Activated CD8-positive, alpha-beta memory T cell treated with anti-CD3 and anti-CD28 coated beads for 4 hours (primary cell): ENCODE measurements around the gene PLK1.
A peak's percentile ranks its signal among the peaks of the same experiment; 100 is the strongest.
"Not testable (repeated sequence)": the region's sequence is repeated elsewhere in the genome, so short reads cannot be mapped to it uniquely, and the experiment has no call there.

Experiments
- DNase-seq, 2 donors: peaks; one replicate each; pipeline ENCODE4 v3.0.0-alpha.2; 2020; ENCODE audit warnings: low read depth in 2 of 2

Gene PLK1

DNA sequence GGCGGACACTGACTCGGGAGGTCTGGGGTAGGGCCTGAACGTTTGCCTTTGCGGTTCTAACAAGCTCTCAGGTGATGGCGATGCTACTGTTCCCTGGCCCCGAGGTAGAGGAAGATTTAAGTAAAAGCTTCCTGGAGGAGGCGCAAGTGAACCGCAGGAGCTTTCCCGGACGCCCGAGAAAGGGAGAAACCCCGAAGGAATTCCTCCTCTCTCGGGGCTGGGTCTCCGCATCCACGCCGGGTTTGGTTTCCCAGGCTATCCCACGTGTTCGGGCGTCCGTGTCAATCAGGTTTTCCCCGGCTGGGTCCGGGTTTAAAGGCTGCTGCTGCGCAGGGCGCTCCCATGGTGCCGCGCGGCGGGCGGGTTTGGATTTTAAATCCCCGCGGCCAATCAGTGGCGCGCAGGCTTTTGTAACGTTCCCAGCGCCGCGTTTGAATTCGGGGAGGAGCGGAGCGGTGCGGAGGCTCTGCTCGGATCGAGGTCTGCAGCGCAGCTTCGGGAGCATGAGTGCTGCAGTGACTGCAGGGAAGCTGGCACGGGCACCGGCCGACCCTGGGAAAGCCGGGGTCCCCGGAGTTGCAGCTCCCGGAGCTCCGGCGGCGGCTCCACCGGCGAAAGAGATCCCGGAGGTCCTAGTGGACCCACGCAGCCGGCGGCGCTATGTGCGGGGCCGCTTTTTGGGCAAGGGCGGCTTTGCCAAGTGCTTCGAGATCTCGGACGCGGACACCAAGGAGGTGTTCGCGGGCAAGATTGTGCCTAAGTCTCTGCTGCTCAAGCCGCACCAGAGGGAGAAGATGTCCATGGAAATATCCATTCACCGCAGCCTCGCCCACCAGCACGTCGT lies at the start of gene PLK1:
TSS of gene PLK1 (plus strand) at position 460 of the 844 bp plus-strand sequence. CDS start at position 504, 44 bp downstream.
- DNase-seq: peak; percentile 34 to 35

DNA sequence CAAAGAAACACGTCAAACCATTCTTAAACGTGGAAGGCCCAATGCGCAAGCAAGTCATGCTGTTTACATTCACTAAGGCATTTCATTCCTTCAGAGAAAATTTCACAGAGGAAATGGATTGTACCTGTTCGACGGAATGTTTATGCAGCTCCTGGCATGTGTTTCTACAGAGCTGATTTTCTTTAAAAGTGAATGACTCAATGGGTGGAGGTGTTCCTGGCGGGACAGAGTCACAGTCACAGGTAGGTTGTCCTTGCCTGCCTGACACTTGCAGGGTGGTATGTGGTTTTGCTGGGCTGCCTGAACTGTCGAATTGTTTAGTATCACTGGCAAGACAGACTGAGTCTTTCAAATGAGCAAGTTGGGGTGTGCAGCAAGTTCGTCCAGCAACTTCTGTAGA lies 49.2 kb upstream of the PLK1 start:
- DNase-seq: no peak

DNA sequence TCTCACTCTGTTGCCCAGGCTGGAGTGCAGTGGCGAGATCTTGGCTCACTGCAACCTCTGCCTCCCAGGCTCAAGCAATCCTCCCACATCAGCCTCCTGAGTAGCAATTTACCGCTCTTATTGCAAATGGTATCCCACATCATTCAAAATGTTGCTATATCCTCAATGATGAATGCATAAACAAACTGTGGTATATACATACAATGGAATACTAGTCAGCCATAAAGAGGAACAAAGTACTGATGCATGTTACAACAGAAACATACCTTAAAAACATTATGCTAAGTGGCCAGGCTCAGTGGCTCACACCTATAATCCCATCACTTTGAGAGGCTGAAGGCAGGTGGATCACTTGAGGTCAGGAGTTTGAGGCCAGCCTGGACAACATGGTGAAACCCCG lies 46.8 kb upstream of the PLK1 start:
- not testable (repeated sequence) for DNase-seq

DNA sequence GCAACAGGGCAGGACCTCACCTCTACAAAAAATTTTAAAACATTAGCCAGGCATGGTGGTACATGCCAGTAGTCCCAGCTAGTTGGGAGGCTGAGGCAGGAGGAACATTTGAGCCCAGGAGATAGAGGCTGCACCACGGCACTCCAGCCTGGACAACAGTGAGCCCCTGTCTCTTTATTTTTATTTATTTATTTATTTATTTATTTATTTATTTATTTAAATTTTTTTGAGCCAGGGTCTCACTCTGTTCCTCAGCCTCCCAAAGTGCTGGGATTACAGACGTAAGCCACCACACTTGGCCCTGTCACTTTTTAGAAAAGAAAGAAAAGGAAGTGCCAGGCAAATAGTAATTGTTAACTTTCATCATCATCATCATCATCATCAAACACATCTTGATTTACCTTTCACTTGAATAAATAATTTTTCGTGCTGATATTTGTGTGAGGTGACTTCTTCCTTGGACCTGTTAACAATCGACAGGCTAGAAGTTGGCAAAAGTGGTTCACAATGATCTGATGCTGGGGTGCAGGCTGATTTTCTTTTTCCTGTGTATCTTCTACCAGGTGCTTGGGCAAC lies 44.1 kb upstream of the PLK1 start:
- no peak for DNase-seq

DNA sequence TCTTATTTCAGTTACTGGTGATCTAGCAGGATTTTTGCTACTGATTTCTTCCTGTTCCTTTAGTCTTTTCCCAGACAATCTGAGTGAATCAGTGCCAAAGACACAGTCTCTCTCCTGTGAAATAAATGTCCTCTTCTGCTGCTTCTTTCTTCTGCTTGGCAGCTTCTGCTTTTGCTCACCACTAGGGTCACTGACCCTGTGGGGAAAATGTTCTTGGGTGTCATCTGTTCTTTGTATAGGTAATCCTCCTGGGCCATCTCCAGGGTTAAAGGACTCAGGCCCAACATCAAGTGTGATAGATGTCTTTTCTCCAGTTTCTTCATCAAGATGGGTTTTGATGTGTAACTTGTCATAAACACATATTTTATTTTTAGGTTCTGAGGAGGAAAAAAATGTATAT lies 42.7 kb upstream of the PLK1 start:
- DNase-seq: no peak

DNA sequence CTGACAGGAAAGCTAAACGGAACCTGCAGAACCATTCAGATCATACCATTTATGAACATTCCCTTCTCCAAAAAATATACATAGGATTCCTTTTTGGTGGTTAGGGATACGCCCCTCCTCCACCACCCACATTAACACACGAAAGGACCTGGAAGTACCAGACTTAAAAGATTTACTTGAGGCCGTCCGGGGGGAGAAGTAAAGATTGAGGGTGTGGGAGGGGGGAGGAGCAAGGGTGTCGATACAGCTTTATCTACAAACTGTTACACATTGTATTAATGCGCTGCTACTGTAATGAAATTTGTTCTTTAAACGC lies 38.1 kb upstream of the PLK1 start:
- DNase-seq: no peak

DNA sequence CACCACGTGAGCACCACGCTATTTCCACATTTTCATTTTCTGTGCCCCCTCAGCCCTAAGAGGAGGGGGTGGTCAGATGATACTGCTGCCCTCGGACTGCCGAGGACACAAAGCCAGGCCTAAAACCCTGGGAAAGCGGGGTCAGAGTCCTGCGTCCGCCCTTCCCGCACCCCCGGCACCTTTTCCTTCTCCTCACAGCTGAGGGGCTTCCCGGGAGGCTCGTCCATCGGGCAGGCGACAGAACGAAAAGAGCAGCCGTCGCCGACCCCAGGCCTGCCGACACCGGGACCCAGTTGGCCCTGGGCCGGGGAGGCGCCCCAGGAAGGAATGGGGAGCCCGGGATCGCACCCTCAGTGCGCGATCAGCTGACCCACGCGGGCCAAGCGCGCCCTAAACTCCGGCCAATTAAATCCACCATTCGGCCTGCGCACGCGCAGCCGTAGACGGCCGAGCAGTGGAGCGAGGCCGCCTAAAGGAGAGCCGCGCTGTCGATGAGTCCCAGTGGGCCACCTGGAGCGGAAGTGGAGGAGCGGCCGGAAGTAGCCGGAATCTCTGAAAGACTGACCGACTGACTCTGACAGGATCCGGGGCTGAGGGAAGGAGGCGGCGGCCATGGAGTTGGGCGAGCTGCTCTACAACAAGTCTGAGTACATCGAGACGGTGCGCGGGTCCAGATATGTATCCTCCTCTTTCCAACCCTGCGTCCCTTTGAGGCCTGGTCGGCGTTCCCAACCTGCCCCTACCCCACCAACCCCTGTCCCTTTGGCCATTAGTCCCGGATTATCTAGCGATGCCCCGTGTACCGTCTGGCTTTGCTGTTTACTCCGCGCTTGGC lies 37.5 kb upstream of the PLK1 start, which contains the start of the genes DCTN5 and PALB2:
TSS of gene DCTN5 (plus strand) at position 536 of the 835 bp plus-strand sequence. CDS start at position 613, 77 bp downstream.
TSS of gene PALB2 (minus strand) at position 380 of the 835 bp plus-strand sequence. CDS start at position 227, 153 bp downstream.
- peak; percentile 73 to 75 for DNase-seq

DNA sequence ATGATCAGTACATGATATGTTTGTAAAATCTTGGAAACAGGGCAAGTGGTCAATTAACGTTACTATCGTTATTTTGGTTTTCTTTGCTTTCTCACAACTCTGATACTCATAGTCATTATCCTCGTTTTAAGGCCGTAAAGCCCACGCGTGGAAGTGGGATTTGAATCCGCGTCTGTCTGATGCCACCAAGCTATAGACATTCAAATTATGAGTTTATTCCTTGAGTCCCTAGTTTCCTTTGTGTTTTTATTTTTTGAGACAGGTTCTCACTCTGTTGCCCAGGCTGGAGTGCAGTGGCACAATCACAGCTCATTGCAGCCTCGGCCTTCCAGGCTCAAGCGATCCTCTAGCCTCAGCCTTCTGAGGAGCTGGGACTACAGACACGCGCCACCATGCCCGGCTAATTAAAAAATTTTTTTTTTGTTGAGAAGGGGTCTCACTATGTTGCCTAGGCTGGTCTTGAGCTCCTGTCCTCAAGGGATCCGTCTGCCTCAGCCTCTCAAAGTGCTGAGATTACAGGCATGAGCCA lies 36.4 kb upstream of the PLK1 start:
- no peak for DNase-seq

DNA sequence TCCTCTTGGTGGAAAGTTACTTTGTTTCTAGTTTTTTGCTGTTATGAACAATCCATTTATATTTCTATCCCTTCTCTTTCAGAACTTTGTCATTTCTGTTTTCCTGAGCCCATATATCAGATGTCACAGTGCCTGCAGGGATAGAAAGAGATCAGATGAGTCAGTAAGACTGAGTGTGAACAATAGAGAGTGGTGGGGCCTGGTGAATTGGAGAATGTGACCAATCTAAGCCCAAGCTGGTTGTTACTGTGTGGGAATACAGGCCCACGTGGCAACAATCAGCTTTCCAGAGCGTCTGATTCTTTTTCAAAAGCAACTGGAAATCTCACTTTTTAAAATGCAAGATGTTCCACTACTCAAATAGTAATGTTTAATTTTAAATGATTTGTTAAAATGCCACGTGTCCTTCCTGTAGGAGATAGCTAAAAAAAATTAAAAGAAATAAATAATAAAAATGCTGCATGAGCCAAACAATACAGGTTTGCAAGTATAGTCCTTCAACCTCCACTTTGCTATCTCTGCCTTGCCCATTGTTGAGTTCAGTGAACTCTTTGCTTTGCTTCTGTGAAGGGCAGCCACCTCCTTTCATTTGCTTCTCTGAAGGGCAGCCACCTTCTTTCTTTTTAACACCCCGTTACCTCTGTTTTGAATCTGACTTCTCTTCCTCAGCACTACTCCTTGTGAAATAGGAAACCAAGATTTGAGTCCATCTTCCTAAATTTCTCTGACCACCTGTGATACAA lies 27.8 kb upstream of the PLK1 start:
- DNase-seq: no peak

DNA sequence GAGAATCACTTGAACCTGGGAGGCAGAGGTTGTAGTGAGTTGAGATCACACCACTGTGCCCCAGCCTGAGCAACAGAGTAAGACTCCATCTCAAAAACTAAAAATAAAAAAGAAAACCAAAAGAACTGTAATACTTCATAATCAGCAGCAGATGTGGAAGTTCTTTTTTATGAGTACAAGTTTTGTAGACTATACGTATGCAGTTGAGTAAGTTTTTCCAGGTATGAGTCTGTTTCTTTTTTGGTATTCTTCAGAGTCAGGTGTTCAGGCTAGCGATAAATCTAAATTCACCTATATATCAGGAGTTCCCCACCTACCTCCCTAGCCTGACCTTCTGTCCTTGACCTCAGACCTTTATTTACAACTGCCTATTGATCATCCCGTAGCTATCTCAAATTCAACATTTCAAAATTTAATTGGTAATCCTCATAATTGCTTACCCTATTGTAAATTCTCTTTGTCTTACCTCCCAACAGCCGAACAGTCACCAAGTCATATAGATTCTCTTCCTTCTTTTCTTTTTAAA lies 26.7 kb upstream of the PLK1 start:
- DNase-seq: no peak

DNA sequence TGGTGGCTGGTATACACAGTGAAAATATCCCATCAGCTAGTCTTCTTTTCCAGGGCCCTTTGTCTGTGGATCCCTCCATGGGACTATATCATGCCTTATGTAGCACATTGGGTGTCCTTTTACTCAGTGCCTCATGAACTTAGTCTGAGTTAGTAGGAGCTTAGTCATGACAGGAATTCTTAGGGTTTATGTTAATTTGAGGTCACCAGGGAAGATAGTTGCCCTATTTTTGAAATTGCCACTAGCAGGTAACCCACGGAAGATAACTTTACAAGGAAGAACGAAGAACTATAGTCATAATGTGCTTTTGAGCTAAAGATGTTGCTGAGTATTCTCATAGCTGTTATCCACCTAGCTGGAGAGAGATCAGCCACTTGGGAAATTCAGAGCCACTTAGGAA lies 14.8 kb upstream of the PLK1 start:
- DNase-seq: no peak

DNA sequence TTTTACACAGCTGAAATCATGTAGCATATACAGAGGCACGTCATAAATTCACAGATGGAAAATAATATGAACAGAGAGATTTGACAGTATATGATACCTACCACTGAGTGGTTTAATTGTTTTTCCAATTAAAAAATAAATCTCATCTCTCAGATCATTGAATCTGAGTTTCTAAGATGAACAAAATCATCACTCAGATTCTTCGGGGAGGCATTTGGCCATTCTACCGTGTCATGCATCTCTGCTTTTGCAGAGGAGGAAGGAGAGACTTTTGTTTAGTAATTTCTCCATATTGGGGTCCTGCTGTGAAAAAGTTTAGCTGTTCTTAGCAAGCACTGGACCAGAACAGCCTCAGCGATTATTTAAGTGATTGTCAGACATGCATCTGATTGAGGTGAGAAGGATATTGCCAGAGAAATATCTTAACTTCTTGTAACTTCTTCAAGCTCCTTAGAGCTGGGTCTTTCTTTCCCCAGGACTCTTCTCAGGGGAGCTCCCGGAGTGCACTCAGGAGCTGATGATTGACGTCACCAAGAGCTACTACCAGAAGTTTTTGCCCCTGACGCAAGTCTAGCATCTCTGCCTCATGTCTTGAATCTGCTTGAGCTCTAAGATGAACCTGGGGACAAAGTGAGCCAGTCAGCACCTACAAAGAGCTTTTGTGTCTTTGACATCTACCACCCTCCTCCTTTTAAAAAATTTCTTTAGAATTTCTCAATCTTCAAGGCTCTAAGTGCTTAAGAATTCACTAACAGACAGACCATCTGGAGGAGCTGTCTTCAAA lies 11.9 kb upstream of the PLK1 start:
- DNase-seq: no peak

DNA sequence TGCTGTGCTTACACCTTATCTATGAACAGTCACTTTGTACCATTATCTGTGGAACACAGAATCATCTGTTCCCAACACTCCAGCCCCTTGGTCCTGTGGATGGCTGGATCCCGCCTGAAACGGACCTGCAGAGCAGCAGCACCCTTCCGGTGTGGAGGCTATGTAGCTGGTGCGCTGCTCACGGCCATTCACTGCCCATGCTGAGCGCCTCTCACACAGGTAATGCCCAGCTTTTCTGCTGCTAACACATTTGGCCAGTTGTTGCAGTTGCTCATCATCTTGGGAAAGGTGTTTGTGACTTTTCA lies 11.4 kb upstream of the PLK1 start:
- no peak for DNase-seq

DNA sequence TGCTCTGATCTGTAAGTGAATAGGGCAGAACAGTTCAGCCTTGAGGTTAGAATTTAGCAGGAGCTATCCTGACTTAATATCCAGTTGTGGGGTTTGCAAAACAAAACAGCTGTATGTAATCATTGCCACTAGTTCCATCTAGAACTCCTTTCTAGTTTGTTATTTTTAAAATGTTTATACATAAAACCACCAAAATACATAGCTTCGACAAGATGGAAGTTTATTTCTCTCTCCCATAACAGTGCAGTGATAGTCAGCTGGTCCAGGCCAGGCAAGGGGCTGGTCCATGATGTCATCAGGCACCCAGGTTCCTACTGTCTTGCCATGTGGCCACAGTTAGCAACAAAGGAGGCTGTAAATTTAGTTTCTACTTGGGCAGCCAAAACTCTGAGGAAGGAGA lies 10.5 kb upstream of the PLK1 start:
- no peak for DNase-seq

DNA sequence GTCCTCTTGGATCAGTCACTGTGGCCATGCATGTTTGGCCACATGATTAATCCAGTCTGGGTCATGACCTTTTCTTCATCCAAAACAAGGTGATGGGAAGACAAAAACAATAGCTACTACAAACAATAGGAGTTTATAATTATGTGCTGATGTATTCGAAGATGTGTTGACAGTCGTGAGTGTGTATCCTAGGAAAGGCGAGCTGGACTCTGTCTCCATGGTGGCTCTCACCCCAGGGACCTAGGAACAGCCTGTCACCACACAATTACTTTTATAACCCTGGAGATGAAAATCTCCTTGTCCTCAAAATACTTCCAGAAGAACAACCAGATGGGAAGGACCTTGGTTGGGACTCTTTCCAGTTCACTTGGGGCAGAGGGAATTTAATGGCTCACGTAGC lies 9.8 kb upstream of the PLK1 start:
- no peak for DNase-seq

DNA sequence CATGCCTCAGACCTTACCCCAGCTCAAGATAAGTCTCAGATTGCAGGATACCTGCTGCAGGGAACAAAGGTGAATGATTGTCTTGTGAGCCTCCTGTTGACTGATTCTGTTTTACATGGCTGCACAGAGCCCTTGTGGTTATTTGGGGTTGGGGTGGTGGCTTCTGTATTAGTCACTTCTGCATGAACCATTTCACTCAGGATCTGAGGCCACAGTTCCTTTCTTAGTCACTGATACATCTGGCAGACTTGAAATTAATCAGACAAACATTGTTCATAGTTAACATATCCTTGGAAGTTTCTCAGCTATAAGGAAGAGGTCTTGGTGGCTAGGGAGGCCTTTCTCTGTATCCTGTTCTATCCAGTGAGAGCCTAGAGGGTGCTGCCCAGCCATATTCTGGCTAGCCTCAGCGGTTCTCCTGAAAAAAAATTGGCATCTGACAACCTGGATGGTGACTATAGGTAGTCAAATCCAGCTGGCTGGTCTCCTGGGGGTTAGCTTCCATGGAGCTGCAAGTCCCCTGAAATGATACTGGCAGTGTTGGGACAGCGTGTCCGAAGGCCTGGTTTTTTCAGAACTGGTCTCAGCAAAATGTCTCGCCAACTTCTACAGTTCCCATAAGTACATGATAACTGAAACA lies 8.4 kb upstream of the PLK1 start:
- DNase-seq: no peak

DNA sequence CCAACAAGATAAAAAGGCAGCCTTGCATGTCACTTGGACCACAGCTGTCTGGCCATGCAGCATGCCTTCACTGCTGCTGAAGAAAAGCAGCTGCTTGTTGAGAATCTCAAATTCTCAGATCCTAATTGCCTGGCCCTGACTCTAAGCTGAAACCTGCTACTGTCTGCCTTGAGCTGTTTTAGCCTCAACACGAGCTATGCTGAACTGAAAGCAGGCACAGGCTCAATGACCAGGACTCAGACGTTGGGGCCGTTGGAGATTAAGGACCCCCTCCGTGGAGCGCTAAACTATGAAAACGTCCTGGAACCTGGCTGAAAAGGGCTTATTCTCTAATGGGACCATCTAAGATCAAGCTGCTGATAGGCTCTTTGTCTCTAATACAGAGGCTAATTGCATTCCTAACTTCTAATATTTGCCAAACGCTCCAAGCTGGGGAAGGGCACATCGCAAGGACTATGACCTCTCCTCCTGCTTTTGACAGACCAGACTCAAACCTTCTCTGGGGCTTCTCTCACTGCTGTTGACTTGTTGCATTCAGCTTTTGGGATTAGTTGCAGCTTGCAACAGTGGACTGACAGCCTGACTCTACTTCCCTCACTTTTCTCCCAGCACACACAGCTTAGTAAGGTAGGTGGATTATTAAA lies 4.6 kb upstream of the PLK1 start:
- DNase-seq: no peak

DNA sequence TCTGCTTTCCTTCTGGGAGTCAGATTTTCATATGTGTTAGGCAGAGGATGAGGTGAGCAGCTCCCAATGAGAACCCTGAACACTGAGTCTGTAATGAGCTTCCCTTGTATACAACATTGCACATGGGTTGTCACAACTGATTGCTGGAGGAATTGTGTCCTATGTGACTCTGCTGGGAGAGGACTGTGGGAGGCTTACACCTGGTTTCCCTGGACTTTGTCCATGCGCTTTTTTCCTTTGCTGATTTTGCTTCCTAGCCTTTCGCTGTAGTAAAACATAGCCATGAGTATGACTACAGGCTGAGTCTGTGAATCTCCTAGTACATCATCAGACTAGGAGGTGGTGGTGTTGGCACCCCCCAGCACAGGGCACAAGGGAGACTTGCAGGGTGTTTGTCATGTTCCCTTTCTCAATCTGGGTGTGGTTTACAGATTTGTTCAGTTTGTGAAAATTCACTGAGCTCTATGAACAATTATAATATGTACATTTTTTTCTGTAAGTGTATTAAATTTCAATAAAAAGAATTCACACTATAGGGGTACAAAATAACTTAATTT lies 1.7 kb upstream of the PLK1 start:
- no peak for DNase-seq

DNA sequence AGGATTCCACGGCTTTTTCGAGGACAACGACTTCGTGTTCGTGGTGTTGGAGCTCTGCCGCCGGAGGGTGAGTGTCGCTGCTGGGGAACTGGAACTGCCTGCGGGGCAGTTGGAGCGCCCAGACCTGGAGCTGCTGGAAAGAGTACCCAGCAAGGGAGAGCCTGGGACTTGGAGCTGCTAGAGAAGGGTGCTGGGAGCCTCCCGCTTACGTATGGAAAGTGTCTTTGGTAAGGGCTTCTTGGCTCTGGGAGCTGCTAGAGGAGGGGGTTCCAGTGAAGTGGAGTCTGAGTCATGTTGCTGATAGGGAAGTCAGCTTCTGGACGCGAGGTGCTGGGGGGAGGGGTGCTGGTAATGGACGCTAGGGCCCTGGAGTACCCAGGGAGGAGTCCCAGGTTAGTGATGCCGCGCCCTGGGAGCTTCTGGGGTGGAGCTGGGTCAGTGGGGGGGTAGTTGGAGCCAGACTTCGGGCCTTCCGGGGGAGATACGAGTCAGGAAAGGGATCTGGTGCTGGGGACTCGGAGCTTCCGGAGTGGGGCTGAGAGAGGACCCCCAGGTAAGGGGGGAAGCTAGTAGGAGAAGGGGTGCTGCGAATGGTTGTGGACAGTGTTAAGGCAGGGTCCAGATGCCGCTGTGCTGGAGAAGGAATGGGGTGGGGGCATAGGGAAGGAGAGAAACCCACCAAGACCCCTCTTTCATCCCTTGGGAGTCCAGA lies 741 bp downstream of the PLK1 start:
- DNase-seq: no peak
